ENCODE measurements around the gene SURF4. TPM values are rescaled to one million over a fixed set of nuclear protein-coding genes. Genes with fewer than 3 reads are reported as not detected.
A peak's percentile ranks its signal among the peaks of the same experiment; 100 is the strongest.

SURF4 gene
- total and polyA plus RNA-seq, 2 of the 13 experiments (the other 11 are each of a cell fraction or from before 2014, with no cell fraction given): 220 to 265 TPM

GRCh38 chr9:133424187-133424586 is 48.3 kb upstream of the SURF4 start:
- no peaks in the 10 kb centered on the region for H4K20me1 ChIP-seq (ENCODE audit: insufficient read depth, low read length)
- H3K4me1 ChIP-seq (ENCODE audit: insufficient read depth, low read length): peaks cover 75% of the 10 kb centered on the region
- FAIRE-seq (no peak), DNase-seq (ENCODE audit: low spot score) (no peak), ATAC-seq (no peak)
- no peaks in the 10 kb centered on the region; a peak in 1 of 5 replicates for H3K27me3 ChIP-seq (ENCODE audit: control insufficient read depth in 1 of 2, insufficient read depth in 2 of 2, low read length in 2 of 2)
- no peak overlapping the region for H3K9ac ChIP-seq (ENCODE audit: insufficient read depth, low read depth, low read length)
- H3K36me3 ChIP-seq (replicated peaks in 1 of 2; ENCODE audit: control insufficient read depth in 1 of 2, insufficient read depth in 2 of 2, low read length in 2 of 2): no peaks in the 10 kb centered on the region
- no peak overlapping the region; the same call in 1 of the 2 replicates for H3K4me2 ChIP-seq (ENCODE audit: low read depth, low read length)
- BruUV-seq (replicated peaks): no TSS peak
- no peak overlapping the region for H2AFZ ChIP-seq (ENCODE audit: low read length)
- in situ Hi-C loops (cut with HindIII; ENCODE audit: extremely low pct_ligation_motif_present, low pct_unique_long_range_greater_than_20kb): no loop called here
- 53% methylated on average over 11 of the region's 12 CpGs for WGBS (ENCODE audit: low lambda C conversion rate)
- POLR2A ChIA-PET: no interaction called here
- intact Hi-C loops (cut with micrococcal nuclease; ENCODE audit: unreplicated experiment): loop anchor here (2.0 kb wide), 1 partner anchor 17 kb away; no protein-coding TSS in a partner anchor
- H3K27ac ChIP-seq (ENCODE audit: extremely low read length, insufficient read depth, low read length): no peak overlapping the region
- H3K4me3 ChIP-seq (replicated peaks in 1 of 3; ENCODE audit: insufficient read depth in 1 of 3, low read depth in 2 of 3, low read length in 3 of 3): no peak overlapping the region
- no peaks in the 10 kb centered on the region for H3K9me3 ChIP-seq (ENCODE audit: low read length)
- H3K79me2 ChIP-seq (ENCODE audit: insufficient read depth, low read length): no peaks in the 10 kb centered on the region
- CTCF ChIA-PET (ENCODE audit: low intra/inter-chr PET ratio, low total read pairs): no interaction called here
- TF ChIP-seq ZNF414 (CRISPR knock-in tag; IDR thresholded peaks at IDR 0.05) (no peak), CTCF (CRISPR knock-in tag; IDR thresholded peaks at IDR 0.05) (0 out of 2 replicates have a peak, but pooled peaks have one; percentile 8)

- H2AFZ ChIP-seq (ENCODE audit: low read length): no peak overlapping the region
- CTCF ChIA-PET (ENCODE audit: low intra/inter-chr PET ratio, low total read pairs): no interaction called here
- H3K27me3 ChIP-seq (ENCODE audit: control insufficient read depth in 1 of 2, insufficient read depth in 2 of 2, low read length in 2 of 2): no peaks in the 10 kb centered on the region; a peak in 1 of 5 replicates
- H3K4me2 ChIP-seq (ENCODE audit: low read depth, low read length): peak overlapping the region; percentile 93; the same call in 1 of the 2 replicates
- ATAC-seq: no peak
- H3K9me3 ChIP-seq (ENCODE audit: low read length): no peaks in the 10 kb centered on the region
- peaks cover 80% of the 10 kb centered on the region for H3K4me1 ChIP-seq (ENCODE audit: insufficient read depth, low read length)
- no peak for DNase-seq (ENCODE audit: low spot score)
- in situ Hi-C loops (cut with HindIII; ENCODE audit: extremely low pct_ligation_motif_present, low pct_unique_long_range_greater_than_20kb): no loop called here
- no peak for FAIRE-seq
- POLR2A ChIA-PET: interaction anchor here (2.4 kb wide), 1 partner anchor 36 kb away, joined by 12 read pairs; the partner anchor contains the start of gene CACFD1
- no peak overlapping the region for H3K4me3 ChIP-seq (replicated peaks in 1 of 3; ENCODE audit: insufficient read depth in 1 of 3, low read depth in 2 of 3, low read length in 3 of 3)
- whole genome bisulfite sequencing (ENCODE audit: low lambda C conversion rate): 27% methylated on average over 3 of the region's 3 CpGs
- H4K20me1 ChIP-seq (ENCODE audit: insufficient read depth, low read length): no peaks in the 10 kb centered on the region
- no peaks in the 10 kb centered on the region for H3K36me3 ChIP-seq (replicated peaks in 1 of 2; ENCODE audit: control insufficient read depth in 1 of 2, insufficient read depth in 2 of 2, low read length in 2 of 2)
- intact Hi-C loops (cut with micrococcal nuclease; ENCODE audit: unreplicated experiment): no loop called here
- H3K79me2 ChIP-seq (ENCODE audit: insufficient read depth, low read length): no peaks in the 10 kb centered on the region
- H3K27ac ChIP-seq (ENCODE audit: extremely low read length, insufficient read depth, low read length): no peak overlapping the region
- H3K9ac ChIP-seq (ENCODE audit: insufficient read depth, low read depth, low read length): peak overlapping the region; percentile 27; the same call in 1 of the 2 replicates
- no TSS peak for BruUV-seq (replicated peaks)
- TF ChIP-seq YEATS2 (CRISPR knock-in tag; IDR thresholded peaks at IDR 0.05; ENCODE audit: borderline replicate concordance) (no peak), ZNF547 (CRISPR knock-in tag; IDR thresholded peaks at IDR 0.05) (no peak), ZNF230 (CRISPR knock-in tag; IDR thresholded peaks at IDR 0.05) (no peak), RARA (CRISPR knock-in tag; IDR thresholded peaks at IDR 0.05) (no peak), ZNF331 (CRISPR knock-in tag; IDR thresholded peaks at IDR 0.05) (no peak), ZNF446 (CRISPR knock-in tag; IDR thresholded peaks at IDR 0.05) (no peak), DMAP1 (CRISPR knock-in tag; IDR thresholded peaks at IDR 0.05) (no peak), SNAPC2 (CRISPR knock-in tag; IDR thresholded peaks at IDR 0.05) (no peak), TAF15 (IDR thresholded peaks at IDR 0.05; ENCODE audit: low read depth, low read length, poor library complexity, severe bottlenecking) (no peak), ADNP (CRISPR knock-in tag; IDR thresholded peaks at IDR 0.05) (no peak), TCF7L2 (IDR thresholded peaks at IDR 0.05; ENCODE audit: low read depth, low read length) (no peak), KDM4B (CRISPR knock-in tag; IDR thresholded peaks at IDR 0.05) (no peak), ZNF577 (CRISPR knock-in tag; IDR thresholded peaks at IDR 0.05; ENCODE audit: borderline replicate concordance, low read depth) (no peak)
Observed at GRCh38 chr9:133423216-133423615, 47.4 kb upstream of the SURF4 start.
